Chondrocyte (in vitro differentiated cells): ENCODE data around the gene MTHFD1L. TPM values are rescaled to one million over a fixed set of nuclear protein-coding genes. Genes with fewer than 3 reads are reported as not detected.

Experiments
- DNase-seq: peaks from one replicate; pipeline ENCODE4 v3.0.0; 2021; ENCODE audit warnings: mixed read lengths, low spot score
- H3K27ac Mint-ChIP-seq: one replicate; pipeline ENCODE4 v1.8.0; 2021; ENCODE audit warnings: mild to moderate bottlenecking, moderate library complexity, mixed read lengths; ENCODE audit not compliant: unreplicated experiment
- H3K27me3 Mint-ChIP-seq: 2 replicates; pipeline ENCODE4 v1.8.0; 2021; ENCODE audit warnings: low read depth, mixed read lengths
- H3K36me3 Mint-ChIP-seq: 2 replicates; pipeline ENCODE4 v1.8.0; 2021; ENCODE audit warnings: low read depth, mixed read lengths
- H3K4me1 Mint-ChIP-seq: 2 replicates; pipeline ENCODE4 v1.8.0; 2021; ENCODE audit warnings: low read depth, mild to moderate bottlenecking, mixed read lengths
- H3K4me3 Mint-ChIP-seq: one replicate; pipeline ENCODE4 v1.8.0; 2021; ENCODE audit warnings: mild to moderate bottlenecking, moderate library complexity, mixed read lengths; ENCODE audit not compliant: unreplicated experiment
- H3K9me3 Mint-ChIP-seq: 2 replicates; pipeline ENCODE4 v1.8.0; 2021; ENCODE audit warnings: low read depth, mixed read lengths
- total RNA-seq: library from RNA; stranded (reverse); gene quantifications from 3 replicates; pipeline ENCODE4 v1.2.1, GENCODE V29; 2021
- TF ChIP-seq, protein P1 (sequence below): fragments of 200-600 bp; sonication (generic); IDR thresholded peaks from 2 replicates; pipeline ENCODE4 v1.5.0; 2021; ENCODE audit warnings: antibody characterized with exemption, mild to moderate bottlenecking, moderate library complexity

MTHFD1L gene
- total RNA-seq, 1 donor from 2014 or later, result 93.7 TPM

DNA sequence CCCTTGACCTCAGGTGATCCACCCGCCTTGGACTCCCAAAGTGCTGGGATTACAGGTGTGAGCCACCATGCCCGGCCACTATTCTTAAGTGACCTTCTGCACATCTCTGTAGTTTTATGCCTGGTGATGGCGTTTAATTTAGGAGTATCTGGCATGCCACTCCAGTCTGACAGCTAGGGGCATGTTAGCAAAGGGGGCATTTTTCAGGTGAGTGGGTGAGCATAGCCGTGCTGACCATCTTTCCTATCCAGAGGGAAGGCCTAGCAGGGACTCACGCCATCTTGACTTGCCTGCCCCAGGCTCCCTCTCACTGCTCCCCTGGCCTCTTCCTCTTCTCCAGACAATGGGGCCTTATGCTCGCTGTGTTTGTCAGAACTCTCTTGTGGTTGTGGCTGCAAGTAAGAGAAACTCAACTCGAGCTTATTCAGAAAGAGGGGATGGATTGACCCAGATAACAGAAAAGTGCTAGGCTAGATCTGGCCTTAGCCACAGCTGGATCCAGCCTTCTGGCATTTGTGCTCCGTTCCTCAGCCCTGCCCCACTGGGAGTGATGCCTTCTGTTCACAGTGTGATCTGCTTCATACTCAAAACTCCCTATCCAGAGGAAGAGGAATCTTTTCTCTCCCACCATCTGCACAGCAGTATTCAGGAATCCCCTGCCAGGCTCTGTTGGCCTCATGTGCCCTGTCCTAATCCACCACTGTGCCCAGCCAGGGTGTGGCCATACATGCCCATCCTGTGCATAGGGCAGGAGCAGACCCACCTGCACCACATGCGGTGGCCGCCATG, 199.7 kb downstream of the MTHFD1L start:
- TF ChIP-seq, protein P1, sequence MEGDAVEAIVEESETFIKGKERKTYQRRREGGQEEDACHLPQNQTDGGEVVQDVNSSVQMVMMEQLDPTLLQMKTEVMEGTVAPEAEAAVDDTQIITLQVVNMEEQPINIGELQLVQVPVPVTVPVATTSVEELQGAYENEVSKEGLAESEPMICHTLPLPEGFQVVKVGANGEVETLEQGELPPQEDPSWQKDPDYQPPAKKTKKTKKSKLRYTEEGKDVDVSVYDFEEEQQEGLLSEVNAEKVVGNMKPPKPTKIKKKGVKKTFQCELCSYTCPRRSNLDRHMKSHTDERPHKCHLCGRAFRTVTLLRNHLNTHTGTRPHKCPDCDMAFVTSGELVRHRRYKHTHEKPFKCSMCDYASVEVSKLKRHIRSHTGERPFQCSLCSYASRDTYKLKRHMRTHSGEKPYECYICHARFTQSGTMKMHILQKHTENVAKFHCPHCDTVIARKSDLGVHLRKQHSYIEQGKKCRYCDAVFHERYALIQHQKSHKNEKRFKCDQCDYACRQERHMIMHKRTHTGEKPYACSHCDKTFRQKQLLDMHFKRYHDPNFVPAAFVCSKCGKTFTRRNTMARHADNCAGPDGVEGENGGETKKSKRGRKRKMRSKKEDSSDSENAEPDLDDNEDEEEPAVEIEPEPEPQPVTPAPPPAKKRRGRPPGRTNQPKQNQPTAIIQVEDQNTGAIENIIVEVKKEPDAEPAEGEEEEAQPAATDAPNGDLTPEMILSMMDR, result no peak
- Mint-ChIP-seq H3K36me3 (peaks cover 4% of the 10 kb centered on the region), H3K27ac (peak overlapping the region; percentile 46), H3K4me1 (peaks cover 62% of the 10 kb centered on the region), H3K27me3 (no peaks in the 10 kb centered on the region), H3K9me3 (no peaks in the 10 kb centered on the region), H3K4me3 (no peak overlapping the region)
- DNase-seq, result no peak

DNA sequence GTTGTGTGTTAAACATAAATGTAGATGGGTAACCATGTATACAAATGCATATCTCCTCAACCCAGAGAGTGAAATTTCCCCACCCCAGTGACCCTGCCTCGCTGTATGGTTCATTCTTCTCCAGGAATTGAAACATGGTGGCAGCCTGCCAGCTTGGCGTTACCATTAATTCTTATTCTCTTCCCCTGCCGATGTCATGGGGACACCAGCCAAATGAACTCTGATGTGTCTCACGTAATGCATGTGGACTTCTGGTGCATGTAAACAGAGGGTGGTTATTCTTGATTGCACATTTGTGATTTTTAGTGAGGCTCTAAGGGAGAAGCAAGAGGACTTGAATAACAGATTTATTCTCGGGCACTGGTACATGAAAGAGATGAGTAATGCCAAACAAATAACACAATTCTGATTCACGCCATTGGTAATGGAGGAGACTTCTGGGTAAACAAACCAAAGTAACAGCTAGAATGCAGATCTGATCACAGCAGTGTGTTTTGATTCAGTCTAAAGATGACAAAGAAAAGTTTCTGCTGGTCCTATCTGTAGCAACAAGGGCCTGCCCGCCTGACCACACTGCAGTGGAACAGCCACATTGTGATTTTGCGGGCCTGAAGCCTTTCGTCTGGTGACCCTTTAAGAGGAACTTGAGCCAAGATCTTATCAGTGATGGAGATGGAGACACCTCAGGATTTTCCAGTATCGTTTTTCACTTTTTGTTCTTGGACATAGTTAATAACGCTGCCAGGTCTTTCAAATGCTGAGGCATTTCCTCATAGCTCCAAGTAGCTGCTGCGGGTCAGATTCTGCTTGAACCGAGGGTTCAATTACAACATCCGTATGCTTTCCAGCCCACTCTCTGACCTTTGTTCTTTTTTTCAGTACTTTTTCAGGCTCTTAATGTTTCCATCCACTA, 202.4 kb downstream of the MTHFD1L start:
- TF ChIP-seq, protein P1, result no peak
- Mint-ChIP-seq H3K27me3 (no peaks in the 10 kb centered on the region), H3K36me3 (peaks cover 2% of the 10 kb centered on the region), H3K27ac (peak overlapping the region; percentile 98), H3K4me3 (peak overlapping the region; percentile 16), H3K9me3 (no peaks in the 10 kb centered on the region), H3K4me1 (peaks cover 69% of the 10 kb centered on the region)
- no peak for DNase-seq

DNA sequence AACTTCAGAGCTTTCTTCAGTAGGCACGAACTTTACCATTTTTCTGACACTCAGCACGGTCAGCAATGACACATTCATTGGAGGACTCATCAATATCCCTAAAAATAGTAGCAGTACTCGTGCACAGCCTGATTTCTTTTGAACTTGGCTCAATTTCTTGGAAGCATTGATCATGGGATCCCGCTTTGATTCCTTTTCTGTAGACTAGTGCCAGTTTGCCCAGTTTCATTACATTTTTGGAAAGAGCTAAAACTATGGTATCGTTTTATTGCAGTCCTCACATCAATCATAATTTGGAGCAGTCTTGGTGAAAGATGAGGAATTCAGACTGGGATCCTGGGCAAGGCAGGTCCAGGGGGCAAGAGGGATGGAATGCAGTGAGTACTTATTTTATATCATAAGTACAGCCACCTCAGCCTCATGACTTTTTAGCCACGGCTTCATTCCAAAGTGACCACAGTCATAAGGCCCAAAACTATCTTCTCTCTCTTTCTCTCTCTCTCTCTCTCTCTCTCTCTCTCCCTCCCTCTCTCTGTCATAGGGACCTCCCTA, 203.3 kb downstream of the MTHFD1L start:
- DNase-seq, result no peak
- no peak overlapping the region for H3K4me3 Mint-ChIP-seq

DNA sequence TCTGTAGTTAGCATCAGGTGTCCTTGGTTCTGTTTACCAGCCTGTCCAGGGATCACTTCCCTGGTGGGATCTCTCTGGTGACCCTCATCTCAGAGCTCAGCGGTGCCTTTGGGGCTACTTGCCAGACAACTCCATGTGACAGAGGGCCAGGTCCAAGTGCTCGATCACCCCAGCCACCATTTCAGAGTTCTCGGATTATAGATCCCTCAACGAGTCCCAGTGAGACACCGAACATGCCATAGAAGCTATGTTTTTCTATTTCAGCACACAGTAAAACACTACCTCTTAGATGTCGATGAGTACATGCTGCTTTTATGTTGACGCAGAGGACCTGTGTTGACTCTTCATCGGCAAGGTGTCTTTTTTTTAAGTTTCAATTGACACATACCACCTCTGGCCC, 204.1 kb downstream of the MTHFD1L start:
- Mint-ChIP-seq H3K9me3 (peaks cover 6% of the 10 kb centered on the region), H3K36me3 (peaks cover 6% of the 10 kb centered on the region), H3K27ac (peak overlapping the region; percentile 98), H3K27me3 (no peaks in the 10 kb centered on the region), H3K4me3 (no peak overlapping the region), H3K4me1 (peaks cover 73% of the 10 kb centered on the region)
- TF ChIP-seq, protein P1, result no peak
- DNase-seq, result no peak

More for the DNA sequence above, 203.3 kb downstream of the MTHFD1L start:
- Mint-ChIP-seq H3K27ac (peak overlapping the region; percentile 98), H3K36me3 (peaks cover 6% of the 10 kb centered on the region), H3K4me1 (peaks cover 69% of the 10 kb centered on the region), H3K9me3 (peaks cover 2% of the 10 kb centered on the region), H3K27me3 (no peaks in the 10 kb centered on the region)
- TF ChIP-seq, protein P1, result no peak

DNA sequence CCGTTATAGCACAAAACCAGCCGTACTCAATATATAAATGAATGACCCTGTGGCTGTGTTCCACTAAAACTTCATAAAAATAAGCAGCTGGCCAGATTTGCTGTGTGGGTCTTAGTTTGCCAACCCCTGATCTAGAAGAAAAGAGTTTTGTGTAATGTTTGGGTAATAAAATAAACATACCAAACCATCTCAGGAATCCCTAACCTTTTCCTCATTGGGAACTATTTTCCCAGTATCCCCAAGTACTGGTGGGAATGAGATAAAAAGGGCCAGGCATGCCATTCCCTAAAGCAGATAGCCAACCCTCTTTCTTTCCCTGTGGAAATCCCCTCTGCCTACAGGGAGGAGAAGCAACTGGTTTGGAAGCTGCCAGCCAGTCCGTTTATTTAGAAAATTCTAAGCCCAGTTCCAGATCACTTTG, 205.1 kb downstream of the MTHFD1L start:
- H3K27me3 Mint-ChIP-seq, result no peaks in the 10 kb centered on the region
- H3K4me1 Mint-ChIP-seq, result peaks cover 74% of the 10 kb centered on the region
- H3K27ac Mint-ChIP-seq, result peak overlapping the region; percentile 98
- DNase-seq, result no peak
- peaks cover 6% of the 10 kb centered on the region for H3K36me3 Mint-ChIP-seq
- H3K9me3 Mint-ChIP-seq, result peaks cover 6% of the 10 kb centered on the region
- peak overlapping the region; percentile 44 for H3K4me3 Mint-ChIP-seq
- TF ChIP-seq, protein P1, result no peak
